Measurements from ENCODE around the gene GAREM1.
"Not testable (repeated sequence)": the region's sequence is repeated elsewhere in the genome, so short reads cannot be mapped to it uniquely, and the experiment has no call there.

The GAREM1 gene

DNA sequence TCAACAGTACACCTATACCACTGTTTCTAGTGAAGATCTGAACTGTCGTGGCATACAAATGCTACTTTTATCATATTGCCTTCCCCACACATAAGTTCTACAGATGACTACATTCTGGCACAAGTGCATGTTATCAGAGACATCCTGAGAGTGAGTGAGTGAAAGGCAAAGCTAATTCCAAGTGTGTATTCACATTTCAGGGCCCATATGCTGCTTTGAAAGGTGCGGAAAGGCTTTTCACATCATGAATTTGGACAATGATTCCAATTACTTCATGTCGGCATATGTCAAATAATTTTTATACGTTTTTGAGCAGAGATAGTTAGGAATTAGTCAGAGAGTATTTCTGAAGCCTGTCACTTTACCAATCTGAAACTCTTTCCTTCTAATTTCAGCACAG is 101.7 kb downstream of the GAREM1 start:
- DNase-seq (ENCODE audit: low read depth in 3 of 3), result no peak

DNA sequence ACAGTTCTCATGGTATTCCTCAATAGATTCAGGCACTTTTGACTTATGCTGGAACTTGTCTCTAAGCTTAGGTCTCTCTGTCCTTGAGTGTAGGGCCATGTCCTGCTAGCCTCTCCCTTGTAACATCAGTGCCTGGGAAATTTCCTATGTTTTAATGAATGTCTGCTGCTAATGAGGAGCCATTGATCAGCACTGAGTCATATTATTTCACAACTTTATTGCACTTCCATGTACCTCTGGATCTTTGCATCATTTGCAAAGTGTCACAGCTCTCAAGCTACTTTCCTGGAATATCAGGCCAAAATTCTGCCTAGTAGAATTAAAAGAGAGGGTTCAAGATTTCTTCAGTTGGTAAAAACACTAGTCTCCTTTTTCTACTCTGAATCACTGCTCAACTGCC is 102.5 kb downstream of the GAREM1 start:
- no peak for DNase-seq (ENCODE audit: low read depth in 3 of 3)

DNA sequence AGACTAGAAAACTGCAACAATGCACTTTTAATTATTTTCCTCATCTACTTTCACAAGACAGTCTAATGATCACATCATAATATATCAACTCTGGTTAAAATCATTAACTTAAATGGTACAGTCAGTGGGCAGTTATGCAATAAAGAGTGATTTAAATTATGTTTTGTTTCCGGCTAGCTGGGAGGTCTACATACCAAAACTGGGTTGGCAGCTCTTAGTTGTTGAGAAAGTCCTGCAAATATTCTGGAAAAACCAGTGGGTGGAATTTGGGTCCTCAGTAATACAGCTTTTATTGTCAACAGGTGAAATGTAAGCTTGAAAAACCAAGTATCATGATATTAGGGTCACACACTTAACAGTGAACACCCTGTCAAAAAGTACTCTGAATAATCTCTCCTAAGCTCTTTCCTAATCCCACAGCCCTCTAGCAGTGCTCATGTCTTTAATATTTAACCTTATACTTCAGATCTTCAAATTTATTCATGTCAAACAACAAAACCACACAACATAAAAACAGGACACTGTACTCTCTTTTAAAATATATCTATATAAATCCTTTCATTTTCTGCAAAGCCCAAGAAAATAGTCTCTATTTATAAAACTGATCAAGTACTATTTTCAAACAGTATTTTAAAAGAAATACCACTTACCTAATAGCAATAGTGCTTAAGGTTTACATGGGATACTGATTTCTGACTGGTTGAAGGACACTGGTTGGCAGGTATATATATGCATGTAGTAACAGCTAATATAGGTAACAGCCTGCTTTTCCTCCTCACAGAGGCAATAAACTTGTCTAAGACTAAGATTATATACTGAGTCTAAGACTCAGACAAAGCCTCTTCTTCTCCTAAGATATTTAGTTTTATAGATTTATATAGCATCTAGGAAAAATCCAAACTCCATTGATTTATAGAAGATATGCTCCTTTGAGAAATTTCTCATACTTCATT is 103.8 kb downstream of the GAREM1 start:
- DNase-seq (ENCODE audit: low read depth in 3 of 3), result no peak

DNA sequence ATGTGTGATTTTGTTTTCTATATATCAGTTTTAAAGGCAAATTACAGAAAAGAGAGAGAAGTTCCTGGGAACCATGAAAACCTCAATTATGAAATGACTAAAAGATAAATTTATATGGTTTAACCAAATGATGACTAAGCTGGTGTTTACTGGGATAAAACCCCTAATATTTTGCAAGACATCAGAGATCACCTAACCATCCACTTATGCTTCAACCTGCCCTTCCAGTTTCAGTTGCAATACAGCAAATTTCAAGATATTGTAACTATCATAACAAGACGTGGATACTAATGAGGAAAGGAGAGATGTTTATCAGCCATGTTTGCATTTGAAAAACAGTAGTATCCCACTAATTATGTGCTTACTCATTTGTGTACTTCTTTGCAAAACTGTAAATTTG is 108.2 kb downstream of the GAREM1 start:
- no peak for DNase-seq (ENCODE audit: low read depth in 3 of 3)

DNA sequence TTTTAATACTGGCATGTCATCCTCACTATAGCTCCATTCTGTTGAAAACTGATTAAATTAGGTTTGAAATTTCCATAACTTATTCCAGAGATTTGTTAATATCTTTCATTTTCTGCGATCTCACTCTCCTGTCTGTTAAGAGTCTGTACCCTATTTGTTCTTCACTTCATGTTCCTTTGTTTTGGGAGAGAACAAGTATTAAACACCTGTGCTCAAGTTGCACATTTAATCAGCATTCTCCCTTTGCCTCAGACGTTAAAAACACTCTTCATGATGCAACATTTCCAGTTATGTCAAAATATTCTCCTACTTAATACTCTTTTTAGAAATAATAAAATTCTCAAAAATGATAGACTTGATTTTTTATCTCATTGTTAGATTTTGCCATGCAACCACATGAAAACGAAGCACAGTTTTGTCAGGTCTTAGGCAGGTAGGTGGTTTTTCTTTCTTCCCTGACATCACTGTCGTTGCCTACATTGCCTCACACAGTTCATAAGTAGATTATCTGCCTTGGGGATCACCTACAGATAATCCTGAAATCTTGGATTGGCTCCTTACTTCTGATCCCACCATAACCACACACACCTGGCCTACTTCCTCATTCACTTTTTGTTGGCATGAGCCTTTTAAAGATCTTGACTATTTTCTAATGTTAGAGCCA is 109.9 kb downstream of the GAREM1 start:
- DNase-seq (ENCODE audit: low read depth in 3 of 3), result no peak

DNA sequence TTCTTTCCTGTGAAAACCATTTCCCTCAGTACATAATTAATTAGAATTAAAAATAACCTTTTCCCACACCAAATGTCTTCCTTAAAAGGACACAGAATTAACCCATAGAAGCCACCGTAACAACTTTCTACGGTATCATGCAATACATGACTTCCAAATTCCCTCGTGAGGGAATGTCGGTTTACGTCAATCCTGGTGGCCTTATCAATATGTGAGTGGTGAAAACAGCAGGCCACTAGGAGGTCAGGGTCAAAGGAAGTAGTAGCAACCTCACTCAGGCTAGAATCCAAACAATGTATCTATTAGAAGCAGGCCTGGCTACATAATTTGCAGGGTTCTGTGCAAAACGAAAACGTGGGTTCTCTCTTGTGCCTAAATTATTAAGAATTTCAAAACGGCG is 112.2 kb downstream of the GAREM1 start:
- DNase-seq (ENCODE audit: low read depth in 3 of 3), result no peak

DNA sequence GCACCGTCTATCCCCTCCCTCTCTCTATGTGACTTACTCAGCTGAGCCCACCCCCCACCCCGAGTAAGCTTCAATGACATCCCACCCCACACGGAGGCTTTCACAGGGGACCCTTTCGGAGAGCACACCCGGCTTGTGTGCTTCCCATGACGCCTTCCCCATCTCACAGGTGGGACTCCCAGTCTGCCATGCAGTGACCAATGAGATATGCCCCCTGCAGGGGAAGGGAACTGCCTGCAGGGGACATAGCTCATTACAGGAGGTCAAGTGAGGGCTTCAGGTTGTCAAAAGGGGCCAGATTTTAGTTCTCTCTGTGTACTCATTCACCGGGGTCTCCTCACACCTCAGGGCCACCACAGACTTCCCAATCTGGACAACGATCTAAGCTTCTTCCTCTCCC is 112.6 kb downstream of the GAREM1 start:
- no peak for DNase-seq (ENCODE audit: low read depth in 3 of 3)

DNA sequence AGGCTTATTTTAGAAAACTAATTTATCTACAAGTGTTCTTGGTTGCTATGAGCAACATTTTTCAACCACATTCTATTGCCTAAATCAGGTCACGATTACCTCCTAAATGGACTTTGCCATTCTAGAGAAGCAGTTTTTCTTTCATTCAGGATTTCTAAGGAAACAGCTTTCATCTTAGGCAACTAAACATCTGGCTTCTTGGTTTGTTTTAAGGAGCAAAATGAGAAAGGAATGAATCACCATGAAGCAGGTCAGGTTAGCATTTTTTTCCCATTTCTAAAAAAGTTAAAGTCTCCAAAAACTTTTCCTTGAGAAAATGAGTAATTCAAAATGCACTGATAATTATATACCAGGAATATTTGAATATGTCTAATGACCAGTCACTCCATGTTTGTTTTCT is 114.8 kb downstream of the GAREM1 start:
- no peak for DNase-seq (ENCODE audit: low read depth in 3 of 3)

DNA sequence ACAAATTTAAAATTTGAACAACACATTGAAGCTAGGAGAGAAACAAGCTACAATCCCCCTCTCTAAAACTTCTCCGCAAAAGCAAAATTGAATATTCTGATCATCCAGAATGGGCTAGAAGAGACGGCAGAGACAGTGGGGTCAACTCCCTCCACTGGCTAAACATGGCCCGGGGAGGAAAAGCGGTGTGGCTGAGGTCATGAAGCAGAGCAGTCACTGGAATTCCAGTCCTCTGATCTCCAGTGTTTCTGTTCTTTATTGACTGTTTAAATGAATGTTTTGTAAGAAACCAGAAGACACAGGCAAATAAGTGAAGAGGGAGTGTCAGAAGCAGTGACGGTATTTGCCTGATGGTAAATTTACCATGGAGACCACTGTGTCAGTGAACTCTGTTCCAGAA is 116.2 kb downstream of the GAREM1 start:
- DNase-seq (ENCODE audit: low read depth in 3 of 3), result no peak

DNA sequence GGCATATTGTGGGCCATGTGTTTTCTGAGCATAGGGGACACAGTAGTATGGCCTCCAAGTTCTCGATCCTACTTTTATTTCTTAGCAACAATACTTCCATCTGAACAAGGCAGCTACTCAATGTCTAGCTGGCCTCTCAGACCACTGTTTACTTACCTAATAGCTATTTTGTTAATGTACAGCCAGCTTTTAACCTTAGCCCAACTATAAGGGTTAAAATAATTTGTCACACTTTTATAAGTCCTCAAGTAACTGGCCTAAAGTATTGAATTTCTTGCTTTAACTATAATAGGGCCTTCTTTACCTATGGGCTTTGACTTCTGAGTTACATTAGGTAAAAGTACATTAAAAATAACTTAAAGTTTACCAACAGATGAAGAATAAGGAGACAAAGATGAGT is 117.4 kb downstream of the GAREM1 start:
- DNase-seq (ENCODE audit: low read depth in 3 of 3), result no peak

DNA sequence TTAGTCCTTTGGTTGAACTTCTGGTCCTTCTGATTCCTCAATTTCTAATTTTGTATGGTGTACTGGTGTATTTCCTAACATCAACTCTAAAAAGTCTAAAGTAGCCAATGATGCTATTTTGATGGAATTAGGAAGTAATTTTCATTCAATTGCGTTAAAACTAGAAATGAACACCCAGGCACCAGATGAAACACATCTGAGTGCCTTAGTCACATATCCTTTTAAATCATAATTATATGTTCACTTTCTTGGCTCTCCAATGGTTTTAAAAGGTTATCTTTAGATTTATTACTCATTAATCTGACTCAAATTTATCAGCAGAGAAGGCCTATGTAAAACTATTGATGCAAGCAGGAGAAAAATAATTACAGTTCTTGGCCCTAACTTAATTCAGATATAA is 119.7 kb downstream of the GAREM1 start:
- no peak for DNase-seq (ENCODE audit: low read depth in 3 of 3)

DNA sequence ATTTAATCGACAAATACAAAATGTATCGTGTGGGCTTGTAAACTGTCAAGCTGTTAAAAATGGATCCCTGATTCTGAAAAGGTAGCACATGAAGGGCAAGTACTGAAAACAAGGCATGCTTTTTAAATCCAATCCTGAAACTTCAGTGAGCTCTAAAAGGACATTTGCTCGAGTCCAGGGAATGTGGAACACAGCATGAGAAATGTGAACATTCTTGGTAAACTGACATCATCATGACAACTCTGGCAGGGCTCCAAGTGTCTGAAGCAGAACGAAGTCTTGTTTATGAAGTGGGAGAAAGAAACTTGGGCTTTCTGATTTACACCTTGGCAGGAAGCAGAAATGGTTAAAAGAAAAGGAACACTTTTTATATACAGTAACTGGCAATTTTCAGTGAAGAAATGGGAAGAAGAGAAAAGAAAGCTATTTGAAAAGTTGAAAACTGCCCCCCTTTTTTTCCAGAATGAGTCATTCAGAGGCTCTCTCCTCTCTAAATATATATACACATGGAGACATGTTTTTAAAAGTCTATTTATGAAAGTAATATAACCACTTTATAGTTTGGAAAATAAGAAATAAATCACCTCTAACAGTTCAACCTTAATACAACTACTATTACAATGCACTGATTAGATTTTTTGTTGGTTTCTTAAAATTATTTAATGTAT is 120.8 kb downstream of the GAREM1 start:
- no peak for DNase-seq (ENCODE audit: low read depth in 3 of 3)

DNA sequence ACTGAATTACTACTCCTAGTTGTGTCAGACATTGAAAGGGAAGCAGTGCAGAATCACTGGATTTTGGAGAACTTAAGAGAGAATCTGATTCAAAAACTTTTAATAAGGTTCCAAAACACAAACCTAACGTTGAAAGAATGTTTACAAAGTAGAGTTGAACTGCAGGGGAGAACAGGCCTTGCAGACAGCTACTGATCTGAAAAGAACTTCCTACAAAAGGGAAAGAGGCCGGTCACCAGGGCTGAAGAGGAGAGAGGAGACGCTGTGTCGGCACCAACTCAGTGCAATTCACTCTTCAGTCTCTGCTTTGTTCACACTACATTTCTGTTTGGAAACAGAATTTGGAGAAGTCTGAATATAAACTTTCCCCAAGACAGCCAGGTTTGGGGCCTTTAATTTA is 124.0 kb downstream of the GAREM1 start:
- no peak for DNase-seq (ENCODE audit: low read depth in 3 of 3)

DNA sequence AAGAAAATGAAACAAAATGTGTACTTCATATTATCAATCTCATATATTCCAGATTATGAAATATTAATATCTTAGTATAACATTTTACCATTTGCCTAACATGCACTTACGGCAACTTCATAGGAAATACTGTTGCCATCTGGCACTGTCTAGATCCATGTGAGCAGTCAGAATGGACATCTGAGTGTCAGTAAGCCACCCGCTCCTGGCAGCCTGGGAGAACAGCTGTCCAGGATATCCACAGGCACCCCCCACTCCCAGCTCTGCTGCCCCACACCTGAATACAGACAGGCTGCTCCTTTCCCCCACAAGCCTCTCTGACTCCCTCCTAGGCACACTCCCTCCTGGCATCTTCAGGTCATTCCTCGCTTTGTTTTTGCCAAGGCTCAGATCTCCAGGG is 127.0 kb downstream of the GAREM1 start:
- no peak for DNase-seq (ENCODE audit: low read depth in 3 of 3)

DNA sequence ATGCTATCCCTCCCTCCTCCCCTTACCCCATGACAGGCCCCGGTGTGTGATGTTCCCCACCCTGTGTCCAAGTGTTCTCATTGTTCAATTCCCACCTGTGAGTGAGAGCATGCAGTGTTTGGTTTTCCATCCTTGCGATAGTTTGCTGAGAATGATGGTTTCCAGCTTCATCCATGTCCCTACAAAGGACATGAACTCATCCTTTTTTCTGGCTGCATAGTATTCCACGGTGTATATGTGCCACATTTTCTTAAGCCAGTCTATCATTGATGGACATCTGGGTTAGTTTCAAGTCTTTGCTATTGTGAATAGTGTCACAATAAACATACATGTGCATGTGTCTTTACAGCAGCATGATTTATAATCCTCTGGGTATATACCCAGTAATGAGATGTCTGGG is 129.6 kb downstream of the GAREM1 start:
- not testable (repeated sequence) for DNase-seq (ENCODE audit: low read depth in 3 of 3)

DNA sequence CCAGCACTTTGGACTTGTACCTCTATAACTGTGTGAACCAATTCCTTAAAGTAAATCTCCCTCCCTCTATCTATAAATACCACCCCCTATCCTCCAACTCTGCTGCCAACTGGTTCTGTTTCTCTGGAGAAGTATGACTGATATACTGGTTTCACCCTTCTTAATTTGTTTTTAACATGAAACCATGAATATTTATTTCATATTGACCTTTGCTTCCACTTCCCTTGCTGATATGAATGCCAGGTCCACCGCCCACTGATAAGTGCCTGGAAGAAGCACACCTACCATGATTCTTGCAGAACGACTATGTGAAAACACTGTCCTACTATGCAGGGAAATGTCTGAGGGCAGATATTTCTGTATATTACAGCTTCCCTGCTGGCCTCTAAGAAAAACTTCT is 131.6 kb downstream of the GAREM1 start:
- DNase-seq (ENCODE audit: low read depth in 3 of 3), result no peak

DNA sequence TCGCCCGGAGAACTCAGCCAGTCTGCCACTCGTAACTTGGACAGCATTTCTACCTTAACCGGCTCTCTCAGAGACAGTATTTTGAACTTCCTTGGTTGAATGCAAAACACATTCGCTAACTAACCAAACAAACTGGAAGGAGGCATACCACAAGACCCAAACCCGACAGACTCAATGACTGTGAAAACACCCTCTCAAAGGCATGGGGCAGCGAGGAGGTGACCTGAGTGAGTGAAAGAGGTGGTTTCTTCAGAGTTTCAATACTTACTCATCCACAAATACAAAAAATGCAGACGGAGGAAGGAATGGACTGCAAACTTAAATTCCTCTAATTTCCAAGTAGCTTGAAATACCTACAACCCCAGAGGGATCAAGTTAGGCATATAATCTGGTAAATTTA is 132.9 kb downstream of the GAREM1 start:
- DNase-seq (ENCODE audit: low read depth in 3 of 3), result no peak

DNA sequence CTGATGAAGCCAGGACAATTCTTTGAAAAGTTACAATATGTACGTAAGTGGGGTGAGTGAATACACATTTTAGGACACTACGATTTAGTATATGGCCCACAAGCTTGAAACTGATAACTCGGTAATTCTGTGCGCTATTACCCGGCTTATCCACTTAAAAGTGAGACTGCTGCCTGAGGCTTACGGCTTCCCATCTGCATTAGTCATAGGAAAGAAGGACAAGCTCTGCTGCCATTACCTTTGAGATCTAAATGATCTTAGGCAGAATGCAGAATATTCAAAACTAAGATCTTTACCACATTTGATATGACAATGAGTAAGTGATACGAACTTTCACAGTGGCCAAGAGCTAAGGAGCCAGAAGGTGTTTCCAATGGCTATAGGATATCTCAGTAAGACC is 133.3 kb downstream of the GAREM1 start:
- DNase-seq (ENCODE audit: low read depth in 3 of 3), result no peak

DNA sequence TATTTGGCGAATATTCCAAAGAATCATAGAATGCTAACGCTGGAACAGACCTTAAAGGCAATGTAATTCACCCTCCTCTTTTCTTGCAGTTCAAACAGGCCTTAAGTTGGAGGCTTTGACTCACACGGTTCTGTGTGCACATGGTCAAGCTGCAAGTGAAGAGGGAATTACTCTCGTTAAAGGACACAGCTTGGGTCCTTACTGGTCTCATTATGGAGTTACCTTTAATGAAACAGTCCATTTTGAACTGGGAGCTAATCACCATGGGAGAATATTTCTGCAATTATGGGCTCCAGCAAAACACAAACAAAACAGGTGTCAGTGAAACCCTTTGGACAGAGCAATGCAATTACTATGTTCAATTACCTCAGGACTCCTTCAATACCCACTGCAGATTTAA is 135.5 kb downstream of the GAREM1 start:
- no peak for DNase-seq (ENCODE audit: low read depth in 3 of 3)

DNA sequence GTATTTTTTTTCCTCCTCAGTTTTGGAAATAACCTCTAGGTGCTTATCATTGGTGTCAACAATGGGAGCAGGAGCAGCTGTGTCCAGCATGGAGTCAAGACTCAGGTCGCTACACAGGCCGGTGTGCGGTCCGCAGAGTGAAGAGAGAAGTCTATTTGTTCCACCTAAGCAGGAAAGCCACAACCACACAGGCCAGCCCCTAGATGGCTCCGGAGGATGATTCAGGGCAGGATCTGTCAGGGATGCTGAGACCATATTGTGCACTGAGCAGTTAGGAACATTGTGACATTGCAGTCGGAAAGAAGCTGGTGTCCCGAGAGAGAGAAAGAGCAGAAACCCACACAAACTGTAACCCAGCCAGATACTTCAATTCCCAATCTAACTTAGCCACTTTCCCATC is 136.9 kb downstream of the GAREM1 start:
- DNase-seq (ENCODE audit: low read depth in 3 of 3), result no peak

DNA sequence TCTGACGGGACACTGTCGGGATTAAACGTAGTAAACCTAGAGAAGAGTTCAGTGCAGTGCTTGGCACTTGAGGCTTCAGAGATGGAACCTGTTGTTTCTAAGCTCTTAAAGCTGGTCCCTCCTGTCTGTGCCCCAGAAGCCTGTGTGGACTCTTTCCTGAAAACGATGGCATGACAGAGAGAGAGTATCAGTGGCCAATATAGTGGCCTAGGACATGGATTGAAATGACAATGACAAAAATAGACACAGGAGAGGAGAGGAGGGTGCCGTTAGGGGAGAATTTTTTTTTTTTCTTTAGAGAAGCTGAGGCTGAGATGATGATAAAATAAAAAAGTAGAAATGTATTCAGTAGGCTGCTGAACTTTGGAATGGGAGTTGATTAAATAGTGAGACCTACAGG is 138.0 kb downstream of the GAREM1 start:
- no peak for DNase-seq (ENCODE audit: low read depth in 3 of 3)

DNA sequence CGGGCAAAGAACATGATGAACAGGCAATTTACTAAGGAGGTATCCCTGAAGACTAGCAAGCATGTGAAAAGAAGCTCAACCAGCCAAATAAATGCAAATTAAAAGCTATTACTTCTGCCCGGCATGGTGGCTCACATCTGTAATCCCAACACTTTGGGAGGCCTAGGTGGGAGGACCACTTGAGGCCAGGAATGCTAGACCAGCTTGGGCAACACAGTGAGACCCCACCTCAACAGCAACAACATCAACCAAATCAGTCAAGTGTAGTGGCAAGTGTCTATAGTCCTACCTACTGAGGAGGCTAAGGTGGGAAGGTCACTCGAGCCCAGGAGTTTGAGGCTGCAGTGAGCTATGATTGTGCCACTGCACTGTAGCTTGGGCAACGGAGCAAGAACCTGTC is 141.7 kb downstream of the GAREM1 start:
- DNase-seq (ENCODE audit: low read depth in 3 of 3), result no peak

DNA sequence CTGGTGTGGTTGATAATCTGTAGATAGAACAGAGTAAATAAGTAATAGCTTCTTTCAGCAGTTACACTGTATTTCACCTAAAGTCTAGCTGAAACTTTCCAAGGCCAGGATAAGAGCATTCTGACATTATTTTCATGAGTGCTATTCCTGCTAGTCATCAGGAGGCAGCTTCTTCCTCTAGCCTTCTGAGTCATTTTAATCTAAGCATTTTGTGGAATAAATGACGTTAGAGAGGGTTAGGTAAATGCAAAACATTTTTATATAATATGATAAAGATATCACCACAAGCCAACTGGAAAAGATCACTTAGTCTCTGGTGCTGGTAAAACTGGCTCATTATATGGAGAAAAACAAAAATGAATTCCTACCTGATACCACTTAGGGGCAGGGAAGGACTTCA is 142.3 kb downstream of the GAREM1 start:
- DNase-seq (ENCODE audit: low read depth in 3 of 3), result no peak

Data from stimulated activated CD4-positive, alpha-beta T cell treated with anti-CD3 and anti-CD28 coated beads, TNF-alpha, amount 100 ng/mL, for 48 hours (primary cell).